Measurements from ENCODE around the gene SHB. TPM values are rescaled to one million over a fixed set of nuclear protein-coding genes. Genes with fewer than 3 reads are reported as not detected.

The SHB gene
- total and polyA plus RNA-seq, 2 of the 8 experiments (the other 6 are each of a cell fraction or from before 2014, with no cell fraction given) = 4.1 to 12.6 TPM

- TF ChIP-seq SAP30 (IDR thresholded peaks at IDR 0.05; ENCODE audit: insufficient read depth, insufficient replicate concordance, low read length) (no peak), RNF2 (IDR thresholded peaks at IDR 0.05; ENCODE audit: borderline replicate concordance, low read depth, low read length, missing control alignments, poor library complexity, severe bottlenecking) (no peak), TEAD4 (IDR thresholded peaks at IDR 0.05; ENCODE audit: low read depth, low read length) (no peak), CTCF (IDR thresholded peaks at IDR 0.05; ENCODE audit: control extremely low read depth in 1 of 3, insufficient read depth in 1 of 3, low read depth in 1 of 3, low read length in 3 of 3) (no peak), RFX5 (IDR thresholded peaks at IDR 0.05; ENCODE audit: borderline replicate concordance, low read depth, low read length) (no peak), FOSL1 (IDR thresholded peaks at IDR 0.05; ENCODE audit: insufficient read depth, low read depth, low read length) (no peak)
Measured at GRCh38 chr9:37995348-37995737, 73.7 kb downstream of the SHB start (continued).
